Measurements from ENCODE around the gene BAHD1. TPM values are rescaled to one million over a fixed set of nuclear protein-coding genes. Genes with fewer than 3 reads are reported as not detected.
A peak's percentile ranks its signal among the peaks of the same experiment; 100 is the strongest.

Gene BAHD1
- total and polyA plus RNA-seq, 8 donors: 11.4 to 27.2 (median 15.4) TPM

- Histone ChIP-seq H3K36me3 (peaks cover 0 to 18% of the 10 kb centered on the region in 2 donors), H3K4me1 (peaks cover 19 to 58% of the 10 kb centered on the region in 2 donors), H3K9me3 (no peaks in the 10 kb centered on the region), H3K27me3 (no peaks in the 10 kb centered on the region), H3K4me3 (no peak overlapping the region), H3K27ac (peak overlapping the region in 1 of 2 donors; percentile 3)
- no peak for TF ChIP-seq CTCF (IDR thresholded peaks at IDR 0.05)
- DNase-seq (no peak), ATAC-seq (peak; percentile 8)
- intact Hi-C loops (cut with DNase I): no loop called here
These were observed 14.2 kb downstream of the BAHD1 start for GRCh38 chr15:40454904-40455391.

GRCh38 chr15:40456299-40456712, 15.6 kb downstream of the BAHD1 start:
- peaks cover 0 to 27% of the 10 kb centered on the region in 2 donors for H3K36me3 ChIP-seq
- DNase-seq: peak in 1 of 4 donors; percentile 53
- H3K27me3 ChIP-seq: no peaks in the 10 kb centered on the region
- ATAC-seq: peak; percentile 70
- peaks cover 19 to 56% of the 10 kb centered on the region in 2 donors for H3K4me1 ChIP-seq
- H3K27ac ChIP-seq: no peak overlapping the region
- H3K9me3 ChIP-seq: no peaks in the 10 kb centered on the region
- H3K4me3 ChIP-seq: no peak overlapping the region
- no peak for TF ChIP-seq CTCF (IDR thresholded peaks at IDR 0.05)
- intact Hi-C loops (cut with DNase I): no loop called here

GRCh38 chr15:40456738-40457137, 16.0 kb downstream of the BAHD1 start:
- no peak overlapping the region for H3K4me3 ChIP-seq
- H3K27me3 ChIP-seq: no peaks in the 10 kb centered on the region
- peaks cover 0 to 30% of the 10 kb centered on the region in 2 donors for H3K36me3 ChIP-seq
- ATAC-seq (peak; percentile 11), DNase-seq (no peak)
- no peak overlapping the region for H3K27ac ChIP-seq
- no peaks in the 10 kb centered on the region for H3K9me3 ChIP-seq
- intact Hi-C loops (cut with DNase I): no loop called here
- TF ChIP-seq CTCF (IDR thresholded peaks at IDR 0.05): no peak
- H3K4me1 ChIP-seq: peaks cover 19 to 51% of the 10 kb centered on the region in 2 donors

- DNase-seq: peak in 2 of 4 donors; percentile 29 to 72
- no peaks in the 10 kb centered on the region for H3K9me3 ChIP-seq
- ATAC-seq: no peak
- intact Hi-C loops (cut with DNase I): no loop called here
- no peak overlapping the region for H3K4me3 ChIP-seq
- no peak overlapping the region for H3K27ac ChIP-seq
- H3K27me3 ChIP-seq: no peaks in the 10 kb centered on the region
- no peak for TF ChIP-seq CTCF (IDR thresholded peaks at IDR 0.05)
- peaks cover 19 to 33% of the 10 kb centered on the region in 2 donors for H3K4me1 ChIP-seq
- H3K36me3 ChIP-seq: peaks cover 0 to 47% of the 10 kb centered on the region in 2 donors
These were observed 18.0 kb downstream of the BAHD1 start for GRCh38 chr15:40458495-40459371.

- DNase-seq (peak in 2 of 4 donors; percentile 16 to 76), ATAC-seq (no peak)
- peaks cover 0 to 55% of the 10 kb centered on the region in 2 donors for H3K36me3 ChIP-seq
- no peak overlapping the region for H3K27ac ChIP-seq
- no peak overlapping the region for H3K4me3 ChIP-seq
- intact Hi-C loops (cut with DNase I): no loop called here
- H3K9me3 ChIP-seq: no peaks in the 10 kb centered on the region
- H3K4me1 ChIP-seq: peaks cover 19 to 26% of the 10 kb centered on the region in 2 donors
- no peaks in the 10 kb centered on the region for H3K27me3 ChIP-seq
- TF ChIP-seq CTCF (IDR thresholded peaks at IDR 0.05): no peak
These were observed 18.8 kb downstream of the BAHD1 start for GRCh38 chr15:40459391-40460015.

Measured in left lung (tissue), 10 donors.